HepG2 (cell line): ENCODE data around the gene CALML6. TPM values are rescaled to one million over a fixed set of nuclear protein-coding genes. Genes with fewer than 3 reads are reported as not detected.
A peak's percentile ranks its signal among the peaks of the same experiment; 100 is the strongest.

ENCODE experiments used
- ATAC-seq: fragments of 200-7000 bp; cut with Tn5 transposase; 3 replicates; pipeline ENCODE4 v1.9.1; 2020; ENCODE audit warnings: mild to moderate bottlenecking, moderate library complexity
- BruUV-seq: library from RNA; stranded (reverse); fragments of 400-500 nt; replicated peaks from 2 replicates; lab custom pipeline; 2021; lab: Mats Ljungman, UMichigan
- CTCF ChIA-PET: fragments of 300-600 bp; formaldehyde crosslinking; extraction: SDS; loops from one replicate; lab custom pipeline; 2021; ENCODE audit warnings: low total read pairs, inconsistent platforms, low intra/inter-chr PET ratio; lab: Yijun Ruan, JAX
- POLR2A ChIA-PET: fragments of 350-600 bp; sonication (Branson Sonifier 250); formaldehyde crosslinking; loops from one replicate; lab custom pipeline; 2020; ENCODE audit warnings: antibody characterized with exemption, inconsistent platforms; lab: Yijun Ruan, JAX
- DNase-seq: peaks from one replicate; pipeline ENCODE4 v3.0.0-alpha.2; 2015; ENCODE audit warnings: low spot score
- FAIRE-seq: peaks from 3 replicates; lab custom pipeline; 2011; peaks lifted over from hg19 to GRCh38; lab: Jason Lieb, UNC
- H2AFZ ChIP-seq: one replicate; pipeline ENCODE4 v1.6.1; 2011; ENCODE audit warnings: low read length, inconsistent platforms
- H3K27ac ChIP-seq: fragments of 300-600 bp; 3 replicates; pipeline ENCODE4 v1.8.0; 2011; ENCODE audit warnings: mixed run types, mild to moderate bottlenecking, mixed read lengths, low read length, inconsistent platforms; ENCODE audit not compliant: insufficient read depth; ENCODE audit errors: extremely low read length
- H3K27me3 ChIP-seq, 2 experiments: fragments of 200-600 bp in 1 of 2; 2 replicates in 1 of 2; 3 replicates in 1 of 2; pipeline versions ENCODE4 v1.6.0 to v1.8.0; 2011; ENCODE audit warnings: low read length in 2 of 2, mild to moderate bottlenecking in 2 of 2, moderate library complexity in 2 of 2, inconsistent platforms in 1 of 2; ENCODE audit not compliant: insufficient read depth in 2 of 2, control insufficient read depth in 1 of 2
- H3K36me3 ChIP-seq, 2 experiments: fragments of 200-600 bp in 1 of 2; replicated peaks in 1 of 2; 2 replicates in 1 of 2; 3 replicates in 1 of 2; pipeline versions ENCODE4 v1.5.1 to v1.8.0; 2011; ENCODE audit warnings: low read length in 2 of 2, inconsistent platforms in 1 of 2; ENCODE audit not compliant: insufficient read depth in 2 of 2, control insufficient read depth in 1 of 2
- H3K4me1 ChIP-seq: 2 replicates; pipeline ENCODE4 v1.5.1; 2012; ENCODE audit warnings: low read length, inconsistent platforms; ENCODE audit not compliant: insufficient read depth
- H3K4me2 ChIP-seq: 2 replicates; pipeline ENCODE4 v1.6.0; 2011; ENCODE audit warnings: low read depth, low read length, inconsistent platforms
- H3K4me3 ChIP-seq, 3 experiments: fragments of 200-600 bp in 1 of 3; sonication (generic), shearing (Covaris generic) in 1 of 3; replicated peaks in 1 of 3; 2 replicates each; pipeline ENCODE4 v1.5.1; 2011 to 2016; ENCODE audit warnings: low read length in 3 of 3, inconsistent platforms in 2 of 3, low read depth in 2 of 3, mild to moderate bottlenecking in 2 of 3, control low read depth in 1 of 3, mixed read lengths in 1 of 3; ENCODE audit not compliant: insufficient read depth in 1 of 3
- H3K79me2 ChIP-seq: one replicate; pipeline ENCODE4 v1.6.1; 2011; ENCODE audit warnings: low read length, inconsistent platforms; ENCODE audit not compliant: insufficient read depth
- H3K9ac ChIP-seq: 2 replicates; pipeline ENCODE4 v1.6.0; 2011; ENCODE audit warnings: mild to moderate bottlenecking, low read depth, low read length, inconsistent platforms; ENCODE audit not compliant: insufficient read depth
- H3K9me3 ChIP-seq: 2 replicates; pipeline ENCODE4 v1.5.1; 2012; ENCODE audit warnings: mild to moderate bottlenecking, low read length
- H4K20me1 ChIP-seq: 2 replicates; pipeline ENCODE4 v1.6.0; 2011; ENCODE audit warnings: inconsistent platforms, mild to moderate bottlenecking, low read length, moderate library complexity; ENCODE audit not compliant: insufficient read depth
- MTA1 ChIP-seq: sonication (generic); formaldehyde crosslinking; IDR thresholded peaks from 2 replicates; pipeline ENCODE4 v1.4.0; 2020; ENCODE audit warnings: missing genetic modification reagents, mild to moderate bottlenecking, borderline replicate concordance
- PHF5A ChIP-seq: IDR thresholded peaks from one replicate; pipeline ENCODE4 v1.6.1; 2018; ENCODE audit warnings: low read depth, missing genetic modification reagents; ENCODE audit not compliant: unreplicated experiment
- REL ChIP-seq: sonication (generic); formaldehyde crosslinking; conservative IDR thresholded peaks from 2 replicates; pipeline ENCODE4 v1.8.0; 2022; ENCODE audit warnings: mild to moderate bottlenecking, missing genetic modification reagents, moderate library complexity
- ZBTB38 ChIP-seq: sonication (generic); formaldehyde crosslinking; IDR thresholded peaks from 2 replicates; pipeline ENCODE4 v1.5.1; 2020; ENCODE audit warnings: mild to moderate bottlenecking, missing genetic modification reagents
- ZNF382 ChIP-seq: sonication (generic); formaldehyde crosslinking; IDR thresholded peaks from 2 replicates; pipeline ENCODE4 v1.5.0; 2020; ENCODE audit warnings: missing genetic modification reagents, mild to moderate bottlenecking, borderline replicate concordance
- ZNF569 ChIP-seq: sonication (generic); formaldehyde crosslinking; IDR thresholded peaks from 2 replicates; pipeline ENCODE4 v1.5.0; 2020; ENCODE audit warnings: mild to moderate bottlenecking, missing genetic modification reagents, moderate library complexity, borderline replicate concordance
- WGBS: methylation state at CpG from one replicate; pipeline ENCODE4 v1.1.6; 2017; ENCODE audit warnings: low lambda C conversion rate; 5-methylcytosine and 5-hydroxymethylcytosine counted together
- in situ Hi-C: cut with HindIII; loops from 2 replicates; pipeline ENCODE4 v1.10.0; 2017; ENCODE audit warnings: low pct_unique_long_range_greater_than_20kb; ENCODE audit not compliant: extremely low pct_ligation_motif_present
- intact Hi-C: fragments of 100-400 bp; cut with micrococcal nuclease; formaldehyde crosslinking; loops from one replicate; pipeline ENCODE4 v1.10.0; 2022; ENCODE audit not compliant: unreplicated experiment
- polyA plus RNA-seq, 8 experiments: library from polyadenylated mRNA; depleted of rRNA in 3 of 8; stranded (reverse) in 7 of 8; unstranded in 1 of 8; fragments of >200 nt; fragmentation: Illumina TruSeq in 4 of 8; extraction: Trizol in 4 of 8; gene quantifications; 2 replicates each; pipeline versions ENCODE4 v1.2.1 to v1.2.3, GENCODE V29; 2011 to 2016; ENCODE audit warnings: low read depth in 4 of 8, missing spikeins in 1 of 8, mixed read lengths in 1 of 8; ENCODE audit not compliant: insufficient read depth in 1 of 8
- total RNA-seq, 5 experiments: library from RNA; depleted of rRNA; stranded (reverse); fragments of >200 nt; fragmentation: Illumina TruSeq; extraction: Trizol; gene quantifications; 2 replicates each; pipeline ENCODE4 v1.2.3, GENCODE V29; 2016; ENCODE audit warnings: low read depth in 1 of 5
- TF ChIP-seq, protein P1 (sequence below): sonication (generic); formaldehyde crosslinking; IDR thresholded peaks from 2 replicates; pipeline ENCODE4 v1.4.0; 2020; ENCODE audit warnings: mild to moderate bottlenecking, missing genetic modification reagents
- TF ChIP-seq, protein P2 (sequence below): sonication (generic); formaldehyde crosslinking; IDR thresholded peaks from 2 replicates; pipeline ENCODE4 v1.5.1; 2020; ENCODE audit warnings: mild to moderate bottlenecking, missing genetic modification reagents, moderate library complexity
- TF ChIP-seq, protein P3 (sequence below): sonication (generic); formaldehyde crosslinking; IDR thresholded peaks from 2 replicates; pipeline ENCODE4 v1.5.0; 2020; ENCODE audit warnings: missing genetic modification reagents
- TF ChIP-seq, protein P4 (sequence below): sonication (generic); formaldehyde crosslinking; IDR thresholded peaks from 2 replicates; pipeline ENCODE4 v1.5.1; 2020; ENCODE audit warnings: missing genetic modification reagents, mild to moderate bottlenecking, borderline replicate concordance

Gene CALML6
- total and polyA plus RNA-seq, 2 of the 13 experiments (the other 11 are each of a cell fraction or from before 2014, with no cell fraction given): 0.11 to 0.12 TPM

DNA sequence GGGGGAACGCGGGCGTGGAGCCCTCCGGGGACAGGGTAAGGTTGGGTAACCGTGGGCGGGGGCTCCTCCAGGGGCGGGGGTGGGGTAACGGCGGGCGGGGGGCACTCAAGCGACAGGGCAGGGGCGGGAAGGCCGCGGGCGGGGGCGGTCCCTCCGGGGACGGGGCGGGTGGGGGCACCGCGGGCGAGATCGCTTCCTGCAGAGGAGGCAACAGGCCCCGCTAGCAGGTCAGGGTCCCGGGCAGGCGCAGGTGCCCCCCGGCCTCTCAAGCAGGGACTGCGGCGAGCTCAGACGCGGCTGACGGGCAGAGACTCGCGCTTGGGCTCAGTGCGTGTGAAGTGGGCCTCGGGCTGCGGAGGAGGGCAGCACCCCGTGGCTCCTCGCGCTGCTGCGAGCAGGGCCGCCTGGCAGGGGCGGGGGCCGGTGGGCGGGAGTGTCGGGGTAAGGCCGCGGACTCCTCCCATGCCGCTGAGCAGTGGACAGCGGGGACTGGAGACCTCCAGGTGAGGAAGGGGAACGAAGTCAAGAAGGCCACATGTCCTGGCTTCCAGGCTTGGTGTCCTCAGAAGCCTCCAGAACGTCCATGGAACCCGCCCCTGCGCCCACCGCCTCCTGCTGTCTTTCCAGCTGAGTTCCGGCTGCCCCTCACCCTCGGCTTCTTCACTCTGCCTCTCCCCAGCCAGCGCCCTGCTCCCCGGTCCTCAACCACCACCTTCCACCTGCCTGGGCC is 23.5 kb upstream of the CALML6 start (continued):
- TF ChIP-seq PHF5A: no peak

DNA sequence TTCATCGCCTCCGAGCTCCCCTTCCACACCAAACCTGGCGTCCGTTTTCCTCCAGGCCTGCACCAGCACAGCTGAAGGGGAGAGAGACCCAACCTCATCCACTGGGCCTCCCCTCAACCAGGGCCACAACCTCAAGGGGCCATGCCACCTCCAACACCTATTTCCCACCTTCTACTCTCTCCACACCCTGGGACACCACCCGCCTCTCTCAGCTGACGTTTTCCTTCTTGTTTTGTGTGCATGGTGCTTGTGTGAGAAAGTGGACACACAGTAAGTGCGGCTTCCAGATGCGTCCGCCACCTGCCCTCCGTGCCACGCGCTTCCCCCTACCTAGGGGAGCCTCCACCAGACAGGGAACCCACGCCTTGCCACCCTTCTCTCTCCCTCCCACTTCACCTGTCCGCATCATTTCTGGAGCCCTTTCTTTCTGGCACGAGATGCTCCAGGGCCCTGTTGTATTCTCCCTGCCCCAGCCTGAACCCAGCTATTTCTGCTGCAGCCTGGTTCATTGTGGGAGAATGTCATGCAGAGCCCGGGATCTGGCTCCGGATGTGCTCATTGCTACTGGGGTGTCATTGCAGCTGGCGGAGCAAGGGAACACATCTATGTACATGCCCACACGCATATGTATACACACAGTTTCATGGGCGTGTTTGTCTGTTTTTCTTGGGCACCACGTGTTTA is 22.8 kb upstream of the CALML6 start:
- DNase-seq (no peak), ATAC-seq (no peak), FAIRE-seq (no peak)
- peaks cover 78% of the 10 kb centered on the region for H3K4me1 ChIP-seq
- H3K36me3 ChIP-seq: no peaks in the 10 kb centered on the region
- ChIA-PET CTCF (no interaction called here), POLR2A (interaction anchor here (1.0 to 1.9 kb wide), 4 partner anchors 9 to 27 kb away, joined by 3 to 6 read pairs (median 4); partner anchors contain the start of gene TMEM52)
- peak overlapping the region; percentile 96 for H3K4me2 ChIP-seq
- peak overlapping the region; percentile 81 for H3K27ac ChIP-seq
- TSS peak; percentile 69 for BruUV-seq
- peak overlapping the region; percentile 76 for H3K9ac ChIP-seq
- no peaks in the 10 kb centered on the region; a peak in 1 of 5 replicates for H3K27me3 ChIP-seq
- in situ Hi-C loops: no loop called here
- intact Hi-C loops: no loop called here
- no peak overlapping the region for H2AFZ ChIP-seq
- peaks cover 26% of the 10 kb centered on the region for H4K20me1 ChIP-seq
- peak overlapping the region; percentile 67 to 99 (median 90) for H3K4me3 ChIP-seq
- 47% methylated on average over 16 of the region's 21 CpGs for WGBS
- H3K79me2 ChIP-seq: peaks cover 39% of the 10 kb centered on the region
- no peaks in the 10 kb centered on the region for H3K9me3 ChIP-seq
- TF ChIP-seq, protein P1, sequence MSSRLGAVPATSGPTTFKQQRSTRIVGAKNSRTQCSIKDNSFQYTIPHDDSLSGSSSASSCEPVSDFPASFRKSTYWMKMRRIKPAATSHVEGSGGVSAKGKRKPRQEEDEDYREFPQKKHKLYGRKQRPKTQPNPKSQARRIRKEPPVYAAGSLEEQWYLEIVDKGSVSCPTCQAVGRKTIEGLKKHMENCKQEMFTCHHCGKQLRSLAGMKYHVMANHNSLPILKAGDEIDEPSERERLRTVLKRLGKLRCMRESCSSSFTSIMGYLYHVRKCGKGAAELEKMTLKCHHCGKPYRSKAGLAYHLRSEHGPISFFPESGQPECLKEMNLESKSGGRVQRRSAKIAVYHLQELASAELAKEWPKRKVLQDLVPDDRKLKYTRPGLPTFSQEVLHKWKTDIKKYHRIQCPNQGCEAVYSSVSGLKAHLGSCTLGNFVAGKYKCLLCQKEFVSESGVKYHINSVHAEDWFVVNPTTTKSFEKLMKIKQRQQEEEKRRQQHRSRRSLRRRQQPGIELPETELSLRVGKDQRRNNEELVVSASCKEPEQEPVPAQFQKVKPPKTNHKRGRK (CRISPR knock-in tag): peak; percentile 0; the same call in 1 of the 2 replicates
- TF ChIP-seq ZBTB38 (CRISPR knock-in tag) (peak; percentile 86), ZNF382 (no peak), REL (CRISPR knock-in tag) (0 out of 2 replicates have a peak, but pooled peaks have one; percentile 65), ZNF569 (CRISPR knock-in tag) (no peak), MTA1 (CRISPR knock-in tag) (0 out of 2 replicates have a peak, but pooled peaks have one; percentile 10)
- TF ChIP-seq, protein P2, sequence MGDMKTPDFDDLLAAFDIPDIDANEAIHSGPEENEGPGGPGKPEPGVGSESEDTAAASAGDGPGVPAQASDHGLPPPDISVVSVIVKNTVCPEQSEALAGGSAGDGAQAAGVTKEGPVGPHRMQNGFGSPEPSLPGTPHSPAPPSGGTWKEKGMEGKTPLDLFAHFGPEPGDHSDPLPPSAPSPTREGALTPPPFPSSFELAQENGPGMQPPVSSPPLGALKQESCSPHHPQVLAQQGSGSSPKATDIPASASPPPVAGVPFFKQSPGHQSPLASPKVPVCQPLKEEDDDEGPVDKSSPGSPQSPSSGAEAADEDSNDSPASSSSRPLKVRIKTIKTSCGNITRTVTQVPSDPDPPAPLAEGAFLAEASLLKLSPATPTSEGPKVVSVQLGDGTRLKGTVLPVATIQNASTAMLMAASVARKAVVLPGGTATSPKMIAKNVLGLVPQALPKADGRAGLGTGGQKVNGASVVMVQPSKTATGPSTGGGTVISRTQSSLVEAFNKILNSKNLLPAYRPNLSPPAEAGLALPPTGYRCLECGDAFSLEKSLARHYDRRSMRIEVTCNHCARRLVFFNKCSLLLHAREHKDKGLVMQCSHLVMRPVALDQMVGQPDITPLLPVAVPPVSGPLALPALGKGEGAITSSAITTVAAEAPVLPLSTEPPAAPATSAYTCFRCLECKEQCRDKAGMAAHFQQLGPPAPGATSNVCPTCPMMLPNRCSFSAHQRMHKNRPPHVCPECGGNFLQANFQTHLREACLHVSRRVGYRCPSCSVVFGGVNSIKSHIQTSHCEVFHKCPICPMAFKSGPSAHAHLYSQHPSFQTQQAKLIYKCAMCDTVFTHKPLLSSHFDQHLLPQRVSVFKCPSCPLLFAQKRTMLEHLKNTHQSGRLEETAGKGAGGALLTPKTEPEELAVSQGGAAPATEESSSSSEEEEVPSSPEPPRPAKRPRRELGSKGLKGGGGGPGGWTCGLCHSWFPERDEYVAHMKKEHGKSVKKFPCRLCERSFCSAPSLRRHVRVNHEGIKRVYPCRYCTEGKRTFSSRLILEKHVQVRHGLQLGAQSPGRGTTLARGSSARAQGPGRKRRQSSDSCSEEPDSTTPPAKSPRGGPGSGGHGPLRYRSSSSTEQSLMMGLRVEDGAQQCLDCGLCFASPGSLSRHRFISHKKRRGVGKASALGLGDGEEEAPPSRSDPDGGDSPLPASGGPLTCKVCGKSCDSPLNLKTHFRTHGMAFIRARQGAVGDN (CRISPR knock-in tag): peak; percentile 63
- TF ChIP-seq, protein P3, sequence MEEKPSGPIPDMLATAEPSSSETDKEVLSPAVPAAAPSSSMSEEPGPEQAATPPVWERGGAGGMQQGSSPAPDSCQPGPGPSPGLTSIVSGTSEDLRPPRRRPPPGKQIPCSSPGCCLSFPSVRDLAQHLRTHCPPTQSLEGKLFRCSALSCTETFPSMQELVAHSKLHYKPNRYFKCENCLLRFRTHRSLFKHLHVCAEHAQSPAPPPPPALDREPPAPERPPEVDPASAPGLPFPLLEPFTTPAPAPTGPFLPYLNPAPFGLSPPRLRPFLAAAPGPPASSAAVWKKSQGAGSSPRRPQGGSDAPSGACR: 0 out of 2 replicates have a peak, but pooled peaks have one; percentile 6
- TF ChIP-seq, protein P4, sequence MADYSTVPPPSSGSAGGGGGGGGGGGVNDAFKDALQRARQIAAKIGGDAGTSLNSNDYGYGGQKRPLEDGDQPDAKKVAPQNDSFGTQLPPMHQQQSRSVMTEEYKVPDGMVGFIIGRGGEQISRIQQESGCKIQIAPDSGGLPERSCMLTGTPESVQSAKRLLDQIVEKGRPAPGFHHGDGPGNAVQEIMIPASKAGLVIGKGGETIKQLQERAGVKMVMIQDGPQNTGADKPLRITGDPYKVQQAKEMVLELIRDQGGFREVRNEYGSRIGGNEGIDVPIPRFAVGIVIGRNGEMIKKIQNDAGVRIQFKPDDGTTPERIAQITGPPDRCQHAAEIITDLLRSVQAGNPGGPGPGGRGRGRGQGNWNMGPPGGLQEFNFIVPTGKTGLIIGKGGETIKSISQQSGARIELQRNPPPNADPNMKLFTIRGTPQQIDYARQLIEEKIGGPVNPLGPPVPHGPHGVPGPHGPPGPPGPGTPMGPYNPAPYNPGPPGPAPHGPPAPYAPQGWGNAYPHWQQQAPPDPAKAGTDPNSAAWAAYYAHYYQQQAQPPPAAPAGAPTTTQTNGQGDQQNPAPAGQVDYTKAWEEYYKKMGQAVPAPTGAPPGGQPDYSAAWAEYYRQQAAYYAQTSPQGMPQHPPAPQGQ (CRISPR knock-in tag): no peak
